HG03457 (cell line): ENCODE results near the gene OTOP3.
"Not testable (repeated sequence)": the region's sequence is repeated elsewhere in the genome, so short reads cannot be mapped to it uniquely, and the experiment has no call there.

Source experiments
- ATAC-seq: cut with Tn5 transposase; IDR thresholded peaks from one replicate; pipeline ENCODE4 v1.9.1; 2021; ENCODE audit warnings: moderate number of reproducible peaks; ENCODE audit not compliant: unreplicated experiment

The OTOP3 gene

GRCh38 chr17:74959826-74960515 is 24.3 kb downstream of the OTOP3 start:
- no peak for ATAC-seq

- no peak for ATAC-seq
Observed at GRCh38 chr17:74960570-74961342, 25.1 kb downstream of the OTOP3 start.

- no peak for ATAC-seq
Observed at GRCh38 chr17:74961657-74962350, 26.1 kb downstream of the OTOP3 start.

- no peak for ATAC-seq
Observed at GRCh38 chr17:74962622-74963394, 27.1 kb downstream of the OTOP3 start.

GRCh38 chr17:74963656-74964055 is 28.0 kb downstream of the OTOP3 start:
- ATAC-seq, result no peak

GRCh38 chr17:74964246-74964761 is 28.6 kb downstream of the OTOP3 start:
- no peak for ATAC-seq

GRCh38 chr17:74964988-74965622 is 29.4 kb downstream of the OTOP3 start:
- ATAC-seq, result no peak

- no peak for ATAC-seq
Observed at GRCh38 chr17:74968361-74968780, 32.7 kb downstream of the OTOP3 start.

GRCh38 chr17:74969501-74969900 is 33.8 kb downstream of the OTOP3 start:
- ATAC-seq, result not testable (repeated sequence)

- no peak for ATAC-seq
Observed at GRCh38 chr17:74970395-74970794, 34.7 kb downstream of the OTOP3 start.

GRCh38 chr17:74971069-74971841 is 35.6 kb downstream of the OTOP3 start:
- no peak for ATAC-seq

GRCh38 chr17:74971842-74972106 is 36.1 kb downstream of the OTOP3 start:
- ATAC-seq, result no peak

GRCh38 chr17:74972107-74972972 is 36.6 kb downstream of the OTOP3 start, which contains the start of gene HID1:
Gene HID1 (minus strand): TSS chr17:74972759. CDS start chr17:74972656, 103 bp downstream.
- no peak for ATAC-seq

GRCh38 chr17:74972973-74973328 is 37.3 kb downstream of the OTOP3 start:
- ATAC-seq, result no peak

- no peak for ATAC-seq
Observed at GRCh38 chr17:74975943-74976342, 40.2 kb downstream of the OTOP3 start.

- ATAC-seq, result no peak
Observed at GRCh38 chr17:74977802-74978201, 42.1 kb downstream of the OTOP3 start.

- no peak for ATAC-seq
Observed at GRCh38 chr17:74978240-74978639, 42.5 kb downstream of the OTOP3 start.

- ATAC-seq, result no peak
Observed at GRCh38 chr17:74979408-74980146, 43.9 kb downstream of the OTOP3 start.
